ENCODE measurements around the gene ATP10A.

The ATP10A gene

DNA sequence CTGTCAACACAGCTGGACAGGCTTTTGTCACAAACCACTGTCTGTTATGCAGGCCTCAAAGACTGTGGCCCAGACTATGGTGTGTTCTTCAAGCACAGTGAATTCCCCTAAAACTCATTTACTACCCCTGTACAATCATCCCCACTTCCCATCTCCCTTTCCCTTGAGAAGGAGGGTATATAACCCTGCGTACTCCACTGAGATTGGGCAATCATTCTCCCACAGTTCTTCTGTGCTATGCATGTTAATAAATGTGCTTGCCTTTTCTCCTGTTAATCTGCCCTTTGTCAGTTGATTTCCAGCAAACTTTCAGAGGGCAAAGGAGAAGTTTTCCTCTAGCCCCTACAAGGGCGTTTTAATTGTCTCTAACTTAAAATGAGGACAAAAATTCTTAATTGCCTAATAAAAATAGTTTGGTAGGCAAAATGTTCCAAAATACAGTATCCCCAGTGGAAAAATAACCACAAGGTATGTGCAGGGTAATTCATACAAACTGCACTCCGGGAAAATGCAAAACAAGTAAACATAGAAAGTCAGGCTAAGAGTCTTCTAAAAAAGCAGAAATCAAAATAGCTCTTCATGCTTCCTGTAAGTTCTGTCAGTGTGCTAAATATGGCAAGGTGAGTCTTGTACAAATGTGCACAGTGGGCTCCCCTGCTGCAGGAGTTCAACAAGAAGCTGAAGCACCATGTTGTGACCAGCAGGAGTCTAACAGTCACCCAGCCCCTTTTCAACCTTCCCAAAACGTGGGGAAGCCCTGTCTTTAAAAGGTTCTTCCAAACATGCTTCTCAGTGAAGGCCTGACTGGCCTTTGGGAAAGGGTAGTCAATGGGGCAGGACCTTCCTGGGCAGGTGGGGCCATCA lies 10.2 kb downstream of the ATP10A start:
- no peak for DNase-seq

DNA sequence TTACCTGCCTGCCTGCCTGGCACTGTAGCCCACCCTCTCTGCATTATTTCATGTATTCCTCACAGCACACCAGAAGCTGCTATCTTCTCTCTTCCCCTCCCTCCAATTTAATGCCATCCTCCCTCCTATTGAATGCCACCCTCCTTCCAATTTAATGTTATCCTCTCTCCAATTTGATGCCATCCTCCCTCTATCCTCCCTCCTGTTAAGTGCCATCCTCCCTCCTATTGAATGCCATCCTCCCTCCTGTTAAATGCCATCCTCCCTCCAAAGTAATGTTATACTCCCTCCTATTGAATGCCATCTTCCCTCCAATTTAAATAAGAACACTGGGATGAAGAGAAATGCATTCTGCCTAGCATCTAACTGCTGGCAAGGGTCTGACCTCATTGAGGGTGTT lies 11.1 kb downstream of the ATP10A start:
- DNase-seq = no peak

DNA sequence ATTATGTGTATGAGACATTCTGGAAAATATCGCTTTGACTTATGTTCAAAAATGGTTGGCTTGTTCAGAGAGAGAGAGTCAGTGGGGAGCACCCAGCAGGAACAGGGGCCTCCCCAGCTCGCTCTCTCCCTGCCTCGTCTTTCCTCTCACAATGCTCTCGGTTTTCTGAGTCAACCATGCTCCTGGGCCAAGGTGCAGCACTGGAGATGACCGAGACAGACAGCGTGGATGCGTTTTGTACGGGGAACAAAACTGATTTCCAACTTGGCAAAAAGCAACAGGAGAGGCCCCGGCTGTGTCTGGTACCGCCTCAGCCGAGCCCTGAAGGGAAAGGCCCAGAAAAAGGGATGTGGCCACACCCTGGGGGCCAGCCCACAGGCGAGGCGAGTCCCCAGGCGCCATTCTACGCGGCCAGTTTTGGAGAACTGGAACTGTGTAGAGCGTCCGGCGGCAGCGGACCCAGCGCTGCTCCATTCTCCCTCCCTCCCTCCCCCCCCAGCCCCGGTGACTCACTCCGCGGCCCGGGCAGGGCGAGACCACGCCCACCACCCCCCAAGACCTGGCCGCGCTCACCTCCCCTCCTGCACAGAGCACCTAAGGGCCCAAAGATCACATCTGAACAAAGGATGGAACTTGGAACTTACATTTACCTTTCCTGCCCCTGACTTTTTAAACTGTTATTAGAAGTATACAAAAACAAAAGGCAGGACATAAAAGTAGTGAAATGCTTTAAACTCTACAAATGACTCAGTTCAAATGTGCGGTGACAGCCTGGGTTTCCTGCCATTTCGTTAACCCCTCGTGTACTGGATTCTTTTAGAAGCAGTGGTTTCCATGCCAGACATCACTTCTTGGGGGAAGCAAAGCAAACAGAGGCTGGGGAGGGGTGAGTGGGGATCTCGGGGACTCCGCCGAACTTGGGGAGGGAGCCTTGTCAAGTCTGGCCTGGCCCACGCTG lies 12.7 kb downstream of the ATP10A start:
- DNase-seq = peak; percentile 81

DNA sequence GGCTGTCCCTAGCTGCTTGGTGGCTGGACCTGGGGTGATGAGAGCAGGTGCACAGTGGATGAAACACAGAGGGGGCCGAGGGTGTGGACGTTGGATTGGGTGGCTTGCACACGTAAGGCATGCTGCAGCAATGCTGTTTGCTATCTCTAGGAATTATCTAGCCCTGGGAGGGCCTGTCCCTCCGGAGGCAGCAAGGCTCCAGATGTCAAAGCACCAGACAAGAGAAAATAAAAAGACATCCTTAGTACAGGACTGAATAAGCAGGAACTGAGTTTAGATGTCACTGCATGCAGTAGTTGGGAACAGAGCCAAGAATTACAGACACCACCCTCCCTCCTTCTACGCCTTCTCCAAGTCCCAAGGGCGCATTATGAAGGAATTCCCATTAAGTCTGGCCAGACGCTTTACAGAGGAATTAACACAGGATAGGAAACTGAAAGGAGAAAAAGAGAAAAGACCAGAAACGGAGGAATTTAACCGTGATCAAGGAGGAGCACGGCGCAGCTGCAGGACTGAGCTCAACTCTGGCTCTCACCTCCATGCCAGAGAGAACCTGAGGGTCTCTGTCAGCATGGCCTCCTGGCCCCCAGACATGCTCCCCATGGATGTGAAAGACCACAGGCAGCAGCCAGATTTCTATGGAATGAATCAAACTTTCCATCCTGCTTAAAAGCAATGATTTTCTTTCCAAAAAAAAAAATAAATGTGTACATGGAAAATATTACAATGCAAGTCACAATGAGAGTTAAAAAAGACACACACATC lies 13.8 kb downstream of the ATP10A start:
- DNase-seq = peak; percentile 33

DNA sequence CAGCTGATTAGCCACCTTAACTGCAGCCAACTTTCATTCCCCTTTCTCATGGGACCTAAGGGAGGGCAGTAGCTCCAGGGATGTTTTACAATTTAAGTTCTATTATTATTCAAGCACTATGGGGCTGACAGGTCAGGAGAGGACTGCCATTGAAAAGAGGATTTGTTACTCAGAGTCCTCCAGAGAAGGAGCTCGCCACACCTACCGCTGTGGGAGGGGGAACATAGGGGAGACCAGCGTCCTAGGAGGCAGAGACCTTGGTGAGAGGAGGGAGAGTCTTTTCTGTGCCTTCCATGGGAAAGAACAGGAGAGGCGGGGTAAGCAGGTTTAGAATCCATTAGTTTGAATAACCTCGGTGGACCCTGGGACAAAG lies 14.4 kb downstream of the ATP10A start:
- DNase-seq = no peak

DNA sequence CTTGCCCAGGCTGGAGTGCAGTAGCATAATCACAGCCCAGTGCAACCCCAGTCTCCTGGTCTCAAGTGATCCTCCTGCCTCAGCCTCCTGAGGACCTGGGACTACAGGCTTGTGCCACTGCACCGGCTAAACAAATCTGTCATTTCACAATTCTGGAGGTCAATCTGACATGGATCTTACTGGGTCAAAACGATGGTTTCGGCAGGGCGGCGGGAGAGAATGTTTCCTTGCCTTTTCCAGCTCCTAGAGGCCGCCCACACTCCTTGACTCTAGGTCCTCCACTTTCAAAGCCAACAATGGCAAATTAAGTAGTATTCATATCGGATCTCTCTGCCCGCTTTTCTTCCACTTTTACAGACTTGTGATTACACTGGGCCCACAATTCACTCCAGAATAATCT lies 14.8 kb downstream of the ATP10A start:
- DNase-seq = no peak

DNA sequence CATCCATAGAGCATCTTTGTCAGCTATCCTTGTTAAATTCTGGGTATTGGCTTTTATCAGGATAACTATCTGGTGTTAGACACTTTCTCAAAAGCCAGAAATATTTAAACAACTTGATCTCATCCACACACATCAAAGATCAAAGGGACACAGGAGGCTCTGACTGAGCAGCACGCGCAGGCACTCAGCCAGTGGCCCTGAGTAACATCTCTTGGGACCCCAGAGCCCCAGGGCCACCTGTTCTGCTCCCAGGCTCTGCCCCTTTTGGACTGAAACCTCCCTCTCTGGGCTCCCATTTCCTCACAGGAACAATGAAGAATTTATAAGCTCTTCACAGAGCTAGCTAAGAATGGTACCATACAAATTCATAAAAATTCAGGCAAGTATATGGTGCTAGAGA lies 16.1 kb downstream of the ATP10A start:
- no peak for DNase-seq

DNA sequence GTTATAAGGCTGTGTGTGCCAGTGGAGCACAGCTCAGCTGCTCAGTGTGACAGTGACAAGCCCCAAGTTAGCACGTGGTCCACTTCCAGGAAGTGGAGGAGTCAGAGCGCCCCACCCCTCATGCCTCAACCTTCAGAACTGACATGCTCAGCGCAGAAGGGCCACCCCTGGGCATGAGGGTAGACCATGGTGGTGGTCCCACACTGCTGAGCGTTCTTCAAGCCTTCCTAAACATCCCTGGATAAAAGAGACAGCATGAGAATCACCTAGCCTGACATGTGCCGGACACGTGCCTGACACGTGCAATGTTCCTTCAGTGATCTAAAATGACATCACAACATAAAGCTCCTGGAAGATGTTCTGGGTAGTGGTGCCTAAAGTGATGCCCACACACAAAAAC lies 16.8 kb downstream of the ATP10A start:
- DNase-seq = peak; percentile 73

DNA sequence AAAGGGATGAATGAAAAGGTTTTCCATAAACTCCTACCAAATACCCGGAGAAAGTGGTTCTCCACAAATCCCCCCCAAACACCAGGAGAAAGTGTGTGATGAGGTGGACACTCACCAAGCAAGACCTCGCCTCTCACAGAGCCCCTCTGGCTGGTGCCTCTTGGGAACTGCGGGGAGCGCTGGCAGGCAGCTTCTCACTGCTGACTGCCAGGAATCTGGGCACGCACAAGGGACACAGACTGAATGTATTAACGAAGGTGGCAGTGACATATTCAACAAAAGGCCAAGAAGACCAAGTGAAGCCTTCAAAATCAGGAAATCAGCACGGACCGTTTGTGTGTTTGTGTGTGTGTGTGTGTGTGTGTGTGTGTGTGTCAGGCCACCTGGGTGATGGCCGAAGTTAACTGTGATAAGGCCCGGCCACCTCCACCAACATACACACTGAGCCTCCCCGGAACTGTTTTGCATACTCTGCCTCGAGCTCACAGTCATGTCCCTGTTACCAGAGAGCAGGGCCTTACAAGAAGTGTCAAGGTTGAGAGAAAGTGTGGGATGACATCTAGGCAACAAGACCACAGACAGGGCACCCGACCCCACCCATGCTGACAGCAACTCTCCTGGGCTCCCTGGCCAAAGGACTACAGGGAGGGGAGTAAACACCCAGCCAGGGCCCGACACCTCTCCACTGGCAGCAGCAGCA lies 18.0 kb downstream of the ATP10A start:
- DNase-seq = no peak

DNA sequence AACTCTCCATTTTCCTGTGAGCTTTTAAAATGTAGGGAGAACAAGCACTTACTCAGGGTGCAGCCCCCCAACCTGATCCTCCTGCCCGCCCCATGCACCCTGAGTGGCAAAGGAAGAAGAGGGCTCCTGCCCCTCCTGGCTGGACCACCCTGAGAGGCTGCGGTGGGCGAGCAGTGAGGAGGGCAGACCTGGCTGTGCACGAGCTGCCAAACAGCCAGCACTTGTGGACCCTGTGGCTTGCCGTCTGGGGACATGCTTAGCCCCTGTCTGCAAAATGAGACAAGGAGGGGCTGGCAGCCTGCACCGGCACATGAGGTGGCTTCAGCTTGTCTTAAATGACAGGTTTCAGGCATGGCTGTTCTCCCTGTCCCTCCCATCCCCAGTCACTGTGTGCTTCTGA lies 18.6 kb downstream of the ATP10A start:
- no peak for DNase-seq

DNA sequence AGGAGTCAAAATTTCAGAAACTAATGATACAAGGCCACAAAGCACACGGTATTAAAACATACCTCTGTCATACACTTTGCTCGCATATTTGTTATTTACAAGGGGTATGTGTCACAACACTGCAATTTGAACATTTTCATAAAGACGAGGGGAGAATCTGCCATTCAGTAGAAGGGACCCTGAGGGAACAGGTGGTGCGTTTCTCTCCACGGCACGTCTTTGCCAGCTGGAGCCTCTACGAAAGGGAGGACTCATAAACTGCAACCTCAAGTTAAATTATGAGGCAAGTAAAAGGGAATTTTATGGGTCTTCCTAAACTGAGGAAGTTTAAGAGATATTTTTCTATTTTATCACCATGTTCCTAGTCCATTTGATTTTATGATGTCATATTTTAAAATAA lies 19.1 kb downstream of the ATP10A start:
- DNase-seq = no peak

DNA sequence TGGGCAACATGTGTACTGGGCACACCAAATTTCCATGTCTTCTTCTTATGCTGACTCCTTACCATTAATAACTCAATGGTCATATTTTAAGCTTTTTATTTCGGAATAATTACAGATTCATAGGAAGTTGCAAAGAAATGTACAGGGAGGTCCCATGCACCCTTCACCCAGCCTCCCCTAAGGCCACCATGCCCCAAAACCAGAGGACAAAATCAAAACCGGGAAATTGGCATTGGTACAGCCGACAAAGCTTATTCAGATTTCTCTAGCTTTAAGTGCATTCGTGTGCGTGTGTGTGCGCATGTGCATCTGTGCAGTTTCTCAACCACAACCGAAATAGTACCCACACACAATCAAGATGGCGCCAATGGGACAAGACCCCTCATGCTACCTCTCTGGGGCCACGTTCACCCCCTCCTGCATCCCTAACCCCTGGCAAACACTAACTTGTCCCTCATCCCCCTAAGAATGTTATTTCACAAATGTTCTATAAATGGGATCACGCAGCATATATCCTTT lies 23.4 kb downstream of the ATP10A start:
- DNase-seq = no peak

DNA sequence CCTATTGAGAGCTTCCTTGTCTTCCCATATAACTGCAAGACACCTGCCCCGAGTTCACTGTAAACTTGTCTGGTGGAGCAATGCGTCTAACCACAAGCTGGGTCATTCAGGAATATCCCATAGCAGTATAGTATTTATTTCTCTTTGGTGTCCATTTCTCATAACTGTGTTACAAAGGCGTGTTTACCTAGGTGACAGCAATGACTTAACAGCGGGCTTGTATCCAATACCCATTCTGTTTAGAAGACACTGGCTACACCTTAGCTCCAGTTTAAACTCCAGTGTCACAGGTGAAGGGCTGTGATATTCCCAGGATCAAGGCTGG lies 24.3 kb downstream of the ATP10A start:
- no peak for DNase-seq

DNA sequence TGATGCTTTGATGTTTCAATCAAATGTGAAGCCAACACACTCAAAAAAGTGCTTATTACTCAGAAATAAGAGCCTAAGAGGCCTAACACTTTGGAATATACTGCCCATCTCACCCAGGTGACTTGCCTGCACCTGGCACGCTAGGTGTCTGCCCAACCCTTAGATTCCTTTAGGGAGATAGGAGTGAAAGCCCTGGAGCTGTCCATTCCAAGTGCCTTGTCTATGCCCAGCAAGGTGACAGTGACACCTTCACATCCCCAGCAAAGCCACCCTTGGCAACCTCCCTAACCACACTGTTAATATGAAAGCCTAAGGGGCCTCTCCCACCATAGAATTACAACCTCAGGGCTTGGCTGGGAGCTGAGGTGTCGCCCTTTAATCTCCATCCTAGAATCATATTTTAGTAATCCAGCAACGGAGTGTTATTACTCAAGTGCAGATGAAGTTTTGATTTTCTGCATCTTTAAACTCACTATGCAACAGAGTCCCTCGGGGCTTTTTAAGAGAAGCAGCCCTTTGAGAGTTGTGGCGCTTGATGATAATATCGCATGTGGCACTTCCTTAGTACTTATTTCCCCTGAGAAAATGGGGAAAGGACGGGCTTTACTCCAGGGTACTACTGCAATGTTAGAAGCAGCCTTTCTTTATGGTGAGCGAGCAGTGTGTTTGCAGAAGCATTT lies 24.8 kb downstream of the ATP10A start:
- DNase-seq = no peak

DNA sequence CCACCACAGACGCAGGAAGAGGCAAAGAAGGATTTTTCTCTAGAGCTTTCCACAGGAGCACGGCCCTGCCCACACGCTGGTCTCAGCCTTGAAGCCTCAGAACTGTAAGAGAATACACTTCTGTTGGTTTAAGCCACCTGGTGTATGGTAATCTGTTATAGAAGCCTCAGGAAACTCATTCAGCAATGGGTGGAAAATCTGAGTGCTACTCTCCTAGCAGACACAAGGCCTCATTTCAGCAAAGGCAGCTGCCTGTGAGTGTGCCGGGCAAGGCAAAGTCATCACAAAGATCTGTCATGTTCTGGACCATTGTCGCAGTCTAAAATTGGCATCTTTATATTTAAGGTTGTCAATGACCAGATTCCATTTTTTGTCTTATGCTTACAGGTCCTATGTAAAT lies 31.0 kb downstream of the ATP10A start:
- peak; percentile 40 for DNase-seq

DNA sequence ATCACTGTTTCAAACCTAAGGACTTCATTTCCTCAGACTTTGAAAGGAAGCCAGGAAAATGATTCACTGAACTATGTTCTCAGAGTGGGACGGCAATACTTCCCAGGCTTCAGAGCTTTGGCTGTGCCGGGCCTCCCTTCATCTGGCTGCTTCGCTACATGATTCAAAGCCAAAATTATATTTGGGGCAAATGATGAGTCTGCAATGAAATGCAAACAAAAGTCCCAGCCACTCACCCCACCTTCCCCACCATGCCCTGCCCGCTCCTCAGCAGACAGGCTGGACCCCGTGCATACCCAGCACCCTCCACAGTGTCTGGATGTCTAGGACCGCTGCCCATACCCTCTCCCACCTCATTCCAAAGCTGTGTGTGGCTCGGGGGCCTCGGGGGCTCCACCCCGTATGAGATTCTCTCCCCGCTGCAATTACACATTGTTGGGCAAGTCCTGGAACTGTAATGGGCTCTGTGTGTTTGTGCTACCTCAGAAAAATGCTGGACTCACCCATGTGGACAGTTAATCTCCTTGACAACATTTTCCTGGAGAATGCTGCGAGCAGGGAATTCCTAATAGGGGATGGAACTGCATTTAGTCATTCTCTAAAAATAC lies 32.2 kb downstream of the ATP10A start:
- no peak for DNase-seq

DNA sequence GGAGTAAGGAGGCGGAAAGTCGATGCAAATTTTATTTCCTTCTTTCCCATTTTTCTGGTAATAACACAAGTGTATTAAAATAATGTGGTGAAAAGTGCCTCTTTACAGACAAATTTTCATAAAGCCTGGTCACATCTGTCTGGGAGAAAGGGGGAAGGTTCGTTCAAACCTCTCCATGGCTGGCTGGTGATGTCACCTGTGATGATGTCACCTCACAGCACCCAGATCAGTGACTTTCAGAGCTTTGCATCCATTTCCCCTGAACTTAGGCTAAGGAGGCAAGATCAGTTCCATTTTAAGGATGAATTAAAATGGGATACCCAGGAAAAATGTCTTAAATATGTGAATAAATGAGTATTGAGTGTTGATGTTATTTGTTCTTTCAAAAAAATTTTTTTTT lies 34.1 kb downstream of the ATP10A start:
- no peak for DNase-seq

DNA sequence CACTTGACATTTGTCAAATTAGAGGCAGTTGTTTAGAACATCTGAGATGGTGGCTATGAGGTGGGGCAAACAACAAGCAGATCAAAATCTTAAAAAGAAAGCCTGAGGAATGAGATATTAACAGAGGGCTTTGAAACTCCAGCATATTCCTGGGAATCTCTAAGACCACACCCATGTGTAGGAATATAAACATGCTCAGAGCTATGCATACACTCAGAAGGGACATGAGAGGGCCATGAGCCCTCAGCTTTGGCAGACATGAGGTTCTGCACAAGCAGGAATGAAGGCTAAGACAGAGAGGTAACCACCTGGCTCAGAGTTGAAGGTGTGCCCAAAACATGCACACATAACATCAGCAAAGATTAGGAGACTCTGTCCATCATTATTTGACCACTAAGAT lies 37.9 kb downstream of the ATP10A start:
- no peak for DNase-seq

DNA sequence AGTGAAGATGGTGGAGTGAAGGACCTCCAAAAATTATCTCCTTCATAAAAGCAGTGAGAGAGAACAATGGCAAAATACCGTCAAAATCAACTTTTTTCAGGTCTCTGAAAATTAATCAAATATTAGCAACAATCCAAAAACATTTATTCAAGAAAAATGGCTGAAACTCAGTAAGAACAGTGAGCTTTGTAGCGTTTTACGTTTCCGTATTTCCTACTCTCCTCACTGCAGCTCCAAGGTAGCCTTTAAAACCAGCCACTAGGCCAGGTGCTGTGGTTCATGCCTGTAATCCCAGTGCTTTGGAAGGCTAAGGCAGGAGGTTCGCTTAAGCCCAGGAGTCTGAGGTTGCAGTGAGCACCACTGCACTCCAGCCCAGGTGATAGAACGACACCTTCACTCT lies 38.5 kb downstream of the ATP10A start:
- DNase-seq = no peak

DNA sequence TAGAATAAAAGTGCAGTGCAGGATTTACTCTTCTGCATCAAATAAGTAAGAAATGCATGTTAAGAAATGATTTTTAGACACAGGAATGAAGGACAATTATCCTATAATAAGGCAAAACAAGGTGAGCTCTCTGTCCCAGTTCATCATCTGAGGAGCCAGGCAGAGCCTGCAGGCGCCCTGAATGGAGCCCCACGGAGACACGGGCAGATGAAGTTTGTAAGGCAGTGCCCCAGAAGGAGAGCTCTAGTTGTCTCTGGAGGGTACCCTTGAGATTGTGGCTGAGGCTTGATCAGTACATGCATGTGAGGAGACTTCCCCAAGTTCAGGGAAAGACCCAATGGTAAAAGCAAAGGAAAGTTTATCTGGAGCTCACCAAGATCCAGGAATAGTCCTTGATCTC lies 50.3 kb downstream of the ATP10A start:
- DNase-seq = no peak

DNA sequence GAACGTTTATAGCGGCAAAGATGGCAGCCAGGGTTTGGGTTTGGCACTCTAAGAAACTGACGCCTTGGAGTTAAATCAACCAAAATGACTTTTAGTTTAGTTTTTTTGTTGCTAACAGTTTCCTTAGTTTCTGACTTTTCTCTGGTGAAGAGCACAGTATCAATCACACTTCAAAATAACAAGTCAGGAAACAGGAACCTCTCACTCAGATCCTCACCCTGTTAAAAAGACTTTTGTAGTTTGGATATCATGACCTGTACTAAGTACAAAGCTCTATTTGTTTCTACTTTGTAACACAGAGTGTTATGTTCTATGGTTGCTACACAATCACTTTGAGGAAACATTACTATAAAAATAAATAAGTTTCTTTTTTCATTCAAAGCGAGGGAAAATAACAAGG lies 51.1 kb downstream of the ATP10A start:
- DNase-seq = no peak

All from stimulated activated CD4-positive, alpha-beta T cell treated with anti-CD3 and anti-CD28 coated beads, Interleukin-4, amount 100 ng/mL, for 24 hours (primary cell).